Stimulated activated CD8-positive, alpha-beta memory T cell treated with anti-CD3 and anti-CD28 coated beads, Interleukin-12 subunit alpha, Interleukin-12 subunit beta, amount 100 ng/mL, for 4 hours (primary cell): Measurements from ENCODE around the gene AMELY.
"Not testable (repeated sequence)": the region's sequence is repeated elsewhere in the genome, so short reads cannot be mapped to it uniquely, and the experiment has no call there.

Source experiments
- DNase-seq: peaks from one replicate; pipeline ENCODE4 v3.0.0-alpha.2; 2020; ENCODE audit warnings: low read depth

The AMELY gene

GRCh38 chrY:6911253-6911881 is at the start of gene AMELY:
AMELY (minus strand) TSS chrY:6911752; CDS start chrY:6872608, 39,144 bp downstream.
- no peak for DNase-seq

GRCh38 chrY:6949947-6950346 is 38.4 kb upstream of the AMELY start:
- no peak for DNase-seq

GRCh38 chrY:6948378-6948777 is 36.8 kb upstream of the AMELY start:
- no peak for DNase-seq

GRCh38 chrY:6947695-6948094 is 36.1 kb upstream of the AMELY start:
- no peak for DNase-seq

- DNase-seq, result no peak
These were observed 23.9 kb upstream of the AMELY start for GRCh38 chrY:6935497-6935896.

- no peak for DNase-seq
These were observed 20.3 kb upstream of the AMELY start for GRCh38 chrY:6931779-6932396.

GRCh38 chrY:6929237-6929636 is 17.7 kb upstream of the AMELY start:
- DNase-seq, result no peak

- no peak for DNase-seq
These were observed 16.7 kb upstream of the AMELY start for GRCh38 chrY:6928265-6928664.

- no peak for DNase-seq
These were observed 9.5 kb upstream of the AMELY start for GRCh38 chrY:6921061-6921460.

GRCh38 chrY:6913362-6913761 is 1.8 kb upstream of the AMELY start:
- no peak for DNase-seq

- DNase-seq, result no peak
These were observed 940 bp downstream of the AMELY start, which contains the start of gene TBL1Y for GRCh38 chrY:6910372-6911252. TBL1Y (plus strand) TSS chrY:6910697; CDS start chrY:7025085, 114,388 bp downstream.

GRCh38 chrY:6909856-6910255 is 1.7 kb downstream of the AMELY start:
- DNase-seq, result no peak

GRCh38 chrY:6909118-6909521 is 2.4 kb downstream of the AMELY start:
- no peak for DNase-seq

- DNase-seq, result not testable (repeated sequence)
These were observed 3.5 kb downstream of the AMELY start for GRCh38 chrY:6908021-6908420.

GRCh38 chrY:6907591-6907990 is 4.0 kb downstream of the AMELY start:
- no peak for DNase-seq

GRCh38 chrY:6902116-6902515 is 9.4 kb downstream of the AMELY start:
- DNase-seq, result not testable (repeated sequence)

- DNase-seq, result no peak
These were observed 16.3 kb downstream of the AMELY start for GRCh38 chrY:6895236-6895635.

GRCh38 chrY:6894496-6894895 is 17.1 kb downstream of the AMELY start:
- DNase-seq, result no peak

GRCh38 chrY:6849384-6849783 is 62.2 kb downstream of the AMELY start:
- DNase-seq, result no peak

GRCh38 chrY:6842650-6843049 is 68.9 kb downstream of the AMELY start:
- not testable (repeated sequence) for DNase-seq
